ENCODE measurements around the gene ZBTB18.
A peak's percentile ranks its signal among the peaks of the same experiment; 100 is the strongest.
"Not testable (repeated sequence)": the region's sequence is repeated elsewhere in the genome, so short reads cannot be mapped to it uniquely, and the experiment has no call there.

The ZBTB18 gene

GRCh38 chr1:244050835-244051444 lies at the start of gene ZBTB18:
TSS of gene ZBTB18 (plus strand) at chr1:244051283. CDS start at chr1:244051432, 149 bp downstream.
- DNase-seq, result no peak

DNA sequence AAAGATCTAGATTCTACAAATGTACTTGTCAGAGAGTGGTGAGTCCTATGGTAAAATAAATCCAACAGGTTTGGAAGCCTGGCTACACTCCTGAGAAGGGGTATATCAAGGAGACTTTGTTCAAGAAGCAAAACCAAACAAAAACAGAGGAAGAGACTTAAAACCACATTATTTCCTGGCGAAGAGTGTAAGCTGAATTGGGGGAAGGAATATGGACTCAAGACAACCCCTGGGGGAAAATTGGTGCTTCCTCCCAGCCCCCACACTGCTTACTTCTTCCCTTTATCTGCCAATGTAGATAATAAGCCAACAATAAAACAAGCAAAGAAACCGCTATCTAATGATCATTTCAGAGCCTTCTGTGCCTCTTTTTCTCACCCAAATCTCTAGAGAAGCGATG lies 48.4 kb upstream of the ZBTB18 start:
- no peak for DNase-seq

DNA sequence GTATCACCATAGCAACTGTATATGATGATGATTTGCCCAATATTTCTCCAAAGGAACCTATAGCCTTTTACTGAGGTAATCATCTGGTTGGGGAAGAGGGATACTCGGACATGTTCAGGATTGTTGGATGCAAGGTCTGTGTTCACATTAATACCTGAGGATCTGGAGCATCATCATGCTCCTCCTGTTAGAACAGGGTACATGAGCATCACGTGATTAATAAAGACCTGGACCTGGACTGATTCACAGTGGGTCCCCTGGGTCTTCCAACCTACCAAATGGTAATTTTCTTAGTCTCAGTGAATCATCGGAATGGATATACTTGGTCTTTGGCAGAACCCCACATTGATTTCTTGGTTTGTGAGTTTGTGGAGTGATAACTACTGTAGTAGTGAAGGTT lies 45.6 kb upstream of the ZBTB18 start:
- no peak for DNase-seq

DNA sequence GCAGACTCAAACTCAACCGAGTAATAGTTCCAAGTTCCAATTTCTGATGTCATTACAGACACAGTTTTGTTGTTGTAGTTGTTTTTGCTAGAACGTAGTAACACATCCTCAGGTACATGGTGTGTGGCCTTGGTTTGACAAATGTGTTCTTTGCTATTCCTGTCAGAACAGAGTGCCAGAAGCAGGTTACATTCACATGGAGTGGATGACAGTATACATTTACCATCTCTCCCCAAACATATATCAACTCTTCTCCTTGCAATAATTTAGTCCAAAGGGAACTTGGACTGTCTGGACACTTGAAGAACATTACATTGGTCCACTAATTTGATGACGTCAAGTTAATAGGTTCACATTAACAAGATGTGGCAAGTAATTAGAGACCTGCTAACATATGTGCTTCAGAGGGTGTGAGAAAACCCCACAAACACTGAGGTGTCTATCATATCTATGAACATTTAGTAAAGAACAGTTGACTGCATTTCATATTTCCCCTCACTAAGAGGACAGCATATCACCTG lies 44.6 kb upstream of the ZBTB18 start:
- DNase-seq, result no peak

- DNase-seq, result no peak
Measured at GRCh38 chr1:244006961-244007360, 44.1 kb upstream of the ZBTB18 start.

GRCh38 chr1:244010191-244010590 lies 40.9 kb upstream of the ZBTB18 start:
- peak; percentile 35 to 56 for DNase-seq

DNA sequence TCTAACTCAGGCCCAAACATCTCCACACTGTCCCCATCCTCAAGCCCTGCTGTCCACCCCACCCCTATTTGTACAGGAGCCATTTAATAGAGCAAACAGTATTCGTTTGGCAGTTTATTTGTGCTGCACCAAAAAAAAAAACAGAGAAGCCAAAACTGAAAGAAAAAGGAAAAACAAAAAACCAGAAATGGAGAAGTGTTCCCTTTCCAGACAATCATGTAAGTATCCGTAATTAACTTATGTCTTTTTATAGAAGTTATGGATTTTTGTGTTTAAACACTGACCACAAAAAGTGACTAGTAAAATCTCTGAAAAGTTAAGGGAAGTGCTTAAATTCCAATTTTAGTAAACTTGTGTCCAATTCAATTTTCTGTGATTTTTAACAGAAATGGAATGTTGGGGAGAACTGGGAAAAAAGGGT lies 40.4 kb upstream of the ZBTB18 start:
- no peak for DNase-seq

DNA sequence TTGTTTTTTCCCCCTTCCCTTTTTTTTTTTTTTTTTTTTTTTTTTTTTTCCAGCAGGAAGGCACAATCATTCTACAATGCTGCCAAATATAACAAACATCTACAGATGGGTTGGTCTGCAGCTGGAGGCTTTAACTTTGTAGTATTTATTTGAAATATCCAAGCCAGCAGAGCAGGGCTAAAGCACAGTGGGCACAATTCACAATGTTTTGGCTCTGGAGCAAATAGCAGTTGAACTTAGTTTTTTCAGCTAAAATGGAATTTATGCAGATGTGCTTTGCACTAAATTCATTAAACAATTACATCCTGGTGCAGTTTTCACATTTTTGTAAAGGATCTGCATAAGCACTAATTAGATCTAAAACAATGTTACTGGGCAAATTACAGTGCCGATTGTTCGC lies 39.8 kb upstream of the ZBTB18 start:
- DNase-seq, result no peak

- DNase-seq, result no peak
Measured at GRCh38 chr1:244011786-244012185, 39.3 kb upstream of the ZBTB18 start.

- no peak for DNase-seq
Measured at GRCh38 chr1:244012202-244012601, 38.9 kb upstream of the ZBTB18 start.

- no peak for DNase-seq
Measured at GRCh38 chr1:244013100-244013499, 38.0 kb upstream of the ZBTB18 start.

GRCh38 chr1:244014862-244015261 lies 36.2 kb upstream of the ZBTB18 start:
- not testable (repeated sequence) for DNase-seq

GRCh38 chr1:244019982-244020485 lies 31.0 kb upstream of the ZBTB18 start:
- DNase-seq, result no peak

GRCh38 chr1:244021427-244021826 lies 29.7 kb upstream of the ZBTB18 start:
- no peak for DNase-seq

DNA sequence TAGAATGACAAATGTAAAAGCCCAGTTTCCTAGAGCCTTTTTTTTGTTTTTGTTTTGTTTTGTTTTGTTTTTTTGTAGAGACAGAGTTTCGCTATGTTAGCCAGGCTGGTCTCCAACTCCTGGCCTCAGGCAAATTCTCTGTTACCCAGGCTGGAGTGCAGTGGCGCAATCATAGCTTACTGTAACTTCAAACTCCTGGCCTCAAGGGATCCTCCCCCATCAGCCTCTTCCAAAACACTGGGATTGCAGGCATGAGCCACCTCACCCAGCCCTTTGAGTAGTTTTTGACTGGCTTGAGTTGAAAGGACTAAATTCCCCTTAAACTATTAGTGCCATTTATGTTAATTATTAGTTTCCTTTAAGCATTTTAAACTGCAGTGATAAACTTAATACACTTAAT lies 28.8 kb upstream of the ZBTB18 start:
- no peak for DNase-seq

GRCh38 chr1:244022864-244023440 lies 28.1 kb upstream of the ZBTB18 start:
- no peak for DNase-seq

DNA sequence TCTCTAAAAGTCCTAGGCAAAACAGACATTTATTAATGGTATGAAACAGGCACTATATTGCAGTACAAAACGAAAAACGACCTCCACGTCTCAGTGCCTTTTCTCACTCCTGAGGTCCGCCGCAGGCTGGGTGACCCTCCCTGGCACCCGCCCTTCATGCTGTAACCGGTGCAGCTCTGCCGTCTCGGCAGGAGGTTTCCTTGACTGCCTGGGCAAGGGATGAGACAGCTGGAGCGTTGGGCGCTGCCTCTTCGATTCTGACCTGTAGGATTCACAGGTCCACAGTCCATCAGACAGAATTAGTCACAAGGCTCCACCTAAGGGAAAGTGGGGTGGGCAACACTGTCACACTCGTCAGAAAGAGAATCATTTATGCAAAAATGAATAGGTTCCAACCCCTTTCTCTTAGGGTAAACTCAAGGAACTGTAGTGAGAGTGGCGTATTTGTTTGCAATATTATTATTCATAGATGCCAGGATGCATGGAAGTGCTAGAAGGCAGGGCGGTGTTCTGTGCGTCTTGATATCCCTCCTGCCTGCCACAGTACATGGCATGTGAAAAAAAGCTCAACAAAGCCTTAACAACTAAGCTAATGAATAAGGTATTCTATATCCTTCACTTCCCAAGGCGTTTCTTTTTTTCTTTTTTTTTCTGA lies 23.5 kb upstream of the ZBTB18 start:
- no peak for DNase-seq

DNA sequence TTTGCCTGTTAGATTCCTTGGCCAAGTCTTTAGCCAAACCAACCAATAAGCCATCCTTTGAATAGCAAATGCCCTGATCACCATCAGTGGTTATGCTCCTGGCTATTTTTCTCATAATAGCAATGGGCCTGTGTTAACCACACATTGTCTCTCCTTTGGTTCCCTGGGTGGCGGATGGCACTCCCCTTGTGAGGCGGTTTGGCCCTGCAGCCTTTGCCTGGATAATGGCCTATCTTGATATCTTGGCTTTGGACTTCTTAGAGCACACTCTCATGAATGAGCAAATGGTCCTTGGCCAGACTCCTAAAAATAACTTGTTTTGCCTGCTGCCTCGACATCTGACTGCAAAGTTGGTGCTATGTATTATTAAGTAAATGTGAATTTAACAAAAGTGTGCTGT lies 22.4 kb upstream of the ZBTB18 start:
- no peak for DNase-seq

- DNase-seq, result no peak
Measured at GRCh38 chr1:244029124-244029523, 22.0 kb upstream of the ZBTB18 start.

GRCh38 chr1:244030481-244031040 lies 20.5 kb upstream of the ZBTB18 start:
- DNase-seq, result no peak

- no peak for DNase-seq
Measured at GRCh38 chr1:244035358-244035757, 15.7 kb upstream of the ZBTB18 start.

DNA sequence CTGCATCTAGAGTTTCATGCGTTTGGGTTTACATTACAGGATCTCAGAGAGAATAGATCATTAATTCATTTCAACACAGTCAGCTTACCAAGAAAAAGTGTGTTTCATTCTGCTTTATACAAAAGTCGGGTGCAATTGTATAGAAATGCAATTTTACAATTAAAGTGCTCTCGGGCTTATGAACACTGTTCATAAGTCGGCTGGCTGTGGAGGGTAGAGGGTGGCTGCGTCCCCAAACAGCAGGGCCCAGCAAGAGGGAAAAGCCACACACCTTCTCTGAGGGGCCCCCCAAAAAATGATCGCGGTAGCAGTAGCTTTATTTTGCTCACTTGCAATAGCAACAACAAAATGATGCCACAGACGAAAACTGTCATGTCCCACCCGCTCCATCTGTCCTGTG lies 13.8 kb upstream of the ZBTB18 start:
- no peak for DNase-seq

DNA sequence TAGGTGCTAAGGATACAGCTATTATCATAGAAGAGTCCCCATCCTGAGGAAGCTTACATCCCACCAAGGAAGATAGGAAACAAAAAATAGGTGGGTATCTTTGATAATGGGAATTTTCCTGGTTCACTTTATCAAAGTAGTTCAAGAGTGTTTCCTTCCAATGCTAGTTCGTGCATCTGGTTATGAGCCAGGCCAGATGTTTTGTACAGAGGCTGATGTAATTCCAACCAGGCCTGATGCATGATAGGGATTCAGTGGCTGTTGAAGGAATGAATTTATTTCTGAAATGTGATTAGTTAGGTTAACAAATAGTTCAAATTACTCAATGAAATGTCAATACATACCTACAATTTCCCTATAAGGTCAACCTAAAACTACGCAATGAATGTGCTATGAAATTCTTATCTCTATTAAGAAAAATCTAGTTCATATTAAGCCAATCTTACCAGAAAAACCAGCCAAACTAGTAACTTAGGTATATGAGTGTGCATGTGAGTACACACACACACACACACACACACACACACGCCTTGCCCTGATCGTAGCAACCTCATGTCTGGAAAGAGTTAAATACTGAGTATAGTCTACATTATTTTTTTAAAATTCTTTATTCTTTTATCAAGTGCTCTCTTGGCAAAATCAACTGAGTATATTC lies 9.5 kb upstream of the ZBTB18 start:
- no peak for DNase-seq

Measured in stimulated activated CD4-positive, alpha-beta T cell treated with anti-CD3 and anti-CD28 coated beads, Interleukin-4, amount 100 ng/mL, for 4 hours (primary cell).